GM12892 (cell line): ENCODE measurements around the gene CORO6.

Source experiments
- DNase-seq: peaks from one replicate; pipeline ENCODE4 v3.0.0; 2011; ENCODE audit not compliant: insufficient read length
- FAIRE-seq: peaks from 2 replicates; lab custom pipeline; 2011; peaks lifted over from hg19 to GRCh38; lab: Jason Lieb, UNC
- POLR2A ChIP-seq: IDR thresholded peaks from 2 replicates; pipeline ENCODE4 v1.6.1; 2011; ENCODE audit warnings: low read depth, low read length, control low read depth
- POLR2AphosphoS5 ChIP-seq: IDR thresholded peaks from 2 replicates; pipeline ENCODE4 v1.6.1; 2011; ENCODE audit warnings: low read depth, low read length, control low read depth
- TAF1 ChIP-seq: IDR thresholded peaks from 2 replicates; pipeline ENCODE4 v1.6.1; 2011; ENCODE audit warnings: low read depth, mild to moderate bottlenecking, control low read depth, low read length, borderline replicate concordance

CORO6 gene

GRCh38 chr17:29576214-29577000 lies 46.3 kb downstream of the CORO6 start:
- FAIRE-seq = no peak

GRCh38 chr17:29575511-29576213 lies 47.0 kb downstream of the CORO6 start:
- DNase-seq (no peak), FAIRE-seq (no peak)
- TF ChIP-seq TAF1 (no peak), POLR2AphosphoS5 (no peak), POLR2A (no peak)

More at GRCh38 chr17:29576214-29577000, 46.3 kb downstream of the CORO6 start:
- TF ChIP-seq TAF1 (no peak), POLR2A (no peak)
- DNase-seq = no peak

GRCh38 chr17:29574732-29575510 lies 47.8 kb downstream of the CORO6 start:
- FAIRE-seq = no peak
- no peak for DNase-seq

GRCh38 chr17:29573871-29574731 lies 48.6 kb downstream of the CORO6 start:
- FAIRE-seq = no peak
- DNase-seq = no peak
- TF ChIP-seq POLR2AphosphoS5 (no peak), POLR2A (no peak), TAF1 (no peak)

More at GRCh38 chr17:29574732-29575510, 47.8 kb downstream of the CORO6 start:
- TF ChIP-seq POLR2AphosphoS5 = no peak
- TF ChIP-seq TAF1 = no peak
- TF ChIP-seq POLR2A = no peak

- no peak for TF ChIP-seq POLR2AphosphoS5
- no peak for FAIRE-seq
- no peak for DNase-seq
These were observed 49.2 kb downstream of the CORO6 start for GRCh38 chr17:29573558-29573869.

- FAIRE-seq (no peak), DNase-seq (no peak)
- TF ChIP-seq POLR2A (no peak), POLR2AphosphoS5 (no peak), TAF1 (no peak)
These were observed 49.8 kb downstream of the CORO6 start for GRCh38 chr17:29572691-29573557.

GRCh38 chr17:29571883-29572681 lies 50.6 kb downstream of the CORO6 start:
- no peak for TF ChIP-seq POLR2AphosphoS5
- no peak for TF ChIP-seq TAF1
- no peak for TF ChIP-seq POLR2A
- no peak for FAIRE-seq
- DNase-seq = no peak

- FAIRE-seq (no peak), DNase-seq (no peak)
- TF ChIP-seq POLR2A (no peak), TAF1 (no peak), POLR2AphosphoS5 (no peak)
These were observed 51.2 kb downstream of the CORO6 start for GRCh38 chr17:29571486-29571882.

- FAIRE-seq = no peak
- DNase-seq = no peak
- TF ChIP-seq TAF1 (no peak), POLR2AphosphoS5 (no peak), POLR2A (no peak)
These were observed 52.2 kb downstream of the CORO6 start for GRCh38 chr17:29570521-29570920.
